DOHH2 (cell line): ENCODE results near the gene CACNA1E.

ENCODE experiments used
- H3F3A ChIP-seq: fragments of 200-600 bp; sonication (generic), shearing (Covaris generic); 2 replicates; pipeline ENCODE4 v1.6.0; 2016; ENCODE audit warnings: antibody characterized with exemption, mild to moderate bottlenecking; ENCODE audit not compliant: control insufficient read depth, insufficient read depth
- H3K27ac ChIP-seq: fragments of 200-600 bp; sonication (generic); 2 replicates; pipeline ENCODE4 v1.5.1; 2014; ENCODE audit warnings: low read depth, mild to moderate bottlenecking, low read length, moderate library complexity
- H3K27me3 ChIP-seq: fragments of 200-600 bp; sonication (generic); 2 replicates; pipeline ENCODE4 v1.6.1; 2014; ENCODE audit warnings: mild to moderate bottlenecking, low read length, mixed read lengths; ENCODE audit not compliant: control insufficient read depth
- H3K36me3 ChIP-seq: fragments of 200-600 bp; sonication (generic); 2 replicates; pipeline ENCODE4 v1.6.1; 2014; ENCODE audit warnings: mild to moderate bottlenecking, low read length, moderate library complexity, mixed read lengths; ENCODE audit not compliant: control insufficient read depth
- H3K4me1 ChIP-seq: fragments of 200-600 bp; sonication (generic); 2 replicates; pipeline ENCODE4 v1.6.1; 2014; ENCODE audit warnings: mild to moderate bottlenecking, low read length, mixed read lengths; ENCODE audit not compliant: control insufficient read depth
- H3K4me2 ChIP-seq: fragments of 200-600 bp; sonication (generic); 2 replicates; pipeline ENCODE4 v1.6.0; 2014; ENCODE audit warnings: mild to moderate bottlenecking, low read length, moderate library complexity
- H3K4me3 ChIP-seq: fragments of 200-600 bp; sonication (generic); 2 replicates; pipeline ENCODE4 v1.5.1; 2014; ENCODE audit warnings: mild to moderate bottlenecking, low read length, mixed read lengths
- H3K79me2 ChIP-seq: fragments of 200-600 bp; sonication (generic); 2 replicates; pipeline ENCODE4 v1.6.1; 2014; ENCODE audit warnings: mild to moderate bottlenecking, low read length, mixed read lengths; ENCODE audit not compliant: control insufficient read depth
- H3K9me2 ChIP-seq: fragments of 200-600 bp; sonication (generic); replicated peaks from 2 replicates; pipeline ENCODE4 v1.6.1; 2014; ENCODE audit warnings: mild to moderate bottlenecking, low read length, mixed read lengths; ENCODE audit not compliant: control insufficient read depth
- H3K9me3 ChIP-seq: fragments of 200-600 bp; sonication (generic); 2 replicates; pipeline ENCODE4 v1.6.1; 2014; ENCODE audit warnings: antibody characterized with exemption, low read length, mixed read lengths; ENCODE audit not compliant: control insufficient read depth, insufficient read depth
- H4K20me1 ChIP-seq: fragments of 200-600 bp; sonication (generic); 2 replicates; pipeline ENCODE4 v1.6.0; 2014; ENCODE audit warnings: low read depth, mild to moderate bottlenecking, antibody characterized with exemption, low read length, moderate library complexity; ENCODE audit not compliant: control insufficient read depth, insufficient read depth
- EZH2phosphoT487 ChIP-seq: fragments of 200-600 bp; sonication (generic); IDR thresholded peaks from 2 replicates; pipeline ENCODE4 v1.6.1; 2017; ENCODE audit warnings: borderline replicate concordance, mild to moderate bottlenecking, antibody characterized with exemption, low read length, moderate library complexity, mixed read lengths
- TF ChIP-seq, protein P1 (sequence below): fragments of 200-600 bp; sonication (generic); IDR thresholded peaks from one replicate; pipeline ENCODE4 v1.5.1; 2014; ENCODE audit warnings: antibody characterized with exemption, mild to moderate bottlenecking, low read depth, low read length; ENCODE audit not compliant: poor library complexity, severe bottlenecking

The CACNA1E gene

DNA sequence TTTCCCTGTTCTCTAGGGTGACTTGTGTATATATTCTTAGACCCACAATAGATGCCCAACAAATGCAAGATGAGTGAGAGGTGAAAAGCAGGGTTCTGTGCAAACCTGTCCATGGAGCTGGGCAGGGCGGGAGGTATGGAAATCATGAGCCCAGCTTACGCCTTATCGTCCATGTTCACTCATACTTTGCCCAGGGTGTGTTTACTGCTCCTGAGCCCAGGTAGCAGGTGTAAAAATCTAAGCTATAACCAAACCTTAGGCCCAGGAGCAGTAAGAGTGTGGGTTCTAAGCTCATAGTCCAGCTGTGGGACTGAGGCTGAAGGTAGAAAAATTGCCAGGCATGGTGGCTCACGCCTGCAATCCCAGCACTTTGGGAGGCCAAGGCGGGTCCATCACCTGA, 48.1 kb downstream of the CACNA1E start:
- Histone ChIP-seq H3K79me2 (no peaks in the 10 kb centered on the region), H3K9me2 (no peaks in the 10 kb centered on the region), H3K4me3 (no peak overlapping the region), H3K36me3 (no peaks in the 10 kb centered on the region), H3K4me2 (no peak overlapping the region), H3K4me1 (no peaks in the 10 kb centered on the region), H3K9me3 (0 out of 2 replicates have a peak, but pooled peaks cover 7% of the 10 kb centered on the region), H3K27ac (no peak overlapping the region), H4K20me1 (no peaks in the 10 kb centered on the region), H3F3A (no peaks in the 10 kb centered on the region), H3K27me3 (no peaks in the 10 kb centered on the region)
- no peak for TF ChIP-seq EZH2phosphoT487
- TF ChIP-seq, protein P1, sequence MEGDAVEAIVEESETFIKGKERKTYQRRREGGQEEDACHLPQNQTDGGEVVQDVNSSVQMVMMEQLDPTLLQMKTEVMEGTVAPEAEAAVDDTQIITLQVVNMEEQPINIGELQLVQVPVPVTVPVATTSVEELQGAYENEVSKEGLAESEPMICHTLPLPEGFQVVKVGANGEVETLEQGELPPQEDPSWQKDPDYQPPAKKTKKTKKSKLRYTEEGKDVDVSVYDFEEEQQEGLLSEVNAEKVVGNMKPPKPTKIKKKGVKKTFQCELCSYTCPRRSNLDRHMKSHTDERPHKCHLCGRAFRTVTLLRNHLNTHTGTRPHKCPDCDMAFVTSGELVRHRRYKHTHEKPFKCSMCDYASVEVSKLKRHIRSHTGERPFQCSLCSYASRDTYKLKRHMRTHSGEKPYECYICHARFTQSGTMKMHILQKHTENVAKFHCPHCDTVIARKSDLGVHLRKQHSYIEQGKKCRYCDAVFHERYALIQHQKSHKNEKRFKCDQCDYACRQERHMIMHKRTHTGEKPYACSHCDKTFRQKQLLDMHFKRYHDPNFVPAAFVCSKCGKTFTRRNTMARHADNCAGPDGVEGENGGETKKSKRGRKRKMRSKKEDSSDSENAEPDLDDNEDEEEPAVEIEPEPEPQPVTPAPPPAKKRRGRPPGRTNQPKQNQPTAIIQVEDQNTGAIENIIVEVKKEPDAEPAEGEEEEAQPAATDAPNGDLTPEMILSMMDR, result no peak

DNA sequence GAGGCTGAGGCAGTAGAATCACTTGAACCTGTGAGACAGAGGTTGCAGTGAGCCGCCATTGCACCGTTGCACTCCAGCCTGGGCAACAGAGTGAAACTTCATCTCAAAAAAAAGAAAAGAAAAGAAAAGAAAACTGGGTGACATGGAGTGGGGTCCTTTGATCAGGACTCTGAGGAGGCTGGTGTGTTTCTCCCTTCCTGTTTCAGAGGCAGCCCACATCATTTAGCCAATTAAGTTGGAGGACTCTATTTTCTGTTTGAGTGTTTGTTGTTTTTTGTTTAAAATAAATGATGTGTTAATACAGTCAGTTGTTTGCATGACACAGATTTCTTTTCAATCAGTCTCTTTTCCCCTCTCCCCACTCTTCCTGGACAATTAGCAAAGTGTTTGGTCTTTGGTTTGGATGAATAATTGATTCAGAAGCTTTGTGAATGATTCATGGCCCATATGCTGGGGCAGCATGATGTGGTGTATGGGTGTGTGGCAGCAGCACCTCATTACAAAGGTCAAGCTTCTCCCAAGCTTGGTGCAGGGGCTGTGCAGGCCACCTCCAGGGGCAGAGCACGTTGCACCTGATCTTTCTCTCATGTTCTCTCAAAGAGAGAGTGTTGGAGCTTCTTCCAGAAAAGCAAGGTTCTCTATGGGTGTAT, 48.8 kb downstream of the CACNA1E start:
- no peaks in the 10 kb centered on the region for H3K4me1 ChIP-seq
- no peaks in the 10 kb centered on the region for H3K9me2 ChIP-seq
- H3K4me2 ChIP-seq, result no peak overlapping the region
- no peaks in the 10 kb centered on the region for H3K27me3 ChIP-seq
- no peak overlapping the region for H3K27ac ChIP-seq
- H3K79me2 ChIP-seq, result no peaks in the 10 kb centered on the region
- no peak overlapping the region for H3K4me3 ChIP-seq
- no peak for TF ChIP-seq EZH2phosphoT487
- TF ChIP-seq, protein P1, result no peak
- H3K9me3 ChIP-seq, result 0 out of 2 replicates have a peak, but pooled peaks cover 7% of the 10 kb centered on the region
- no peaks in the 10 kb centered on the region for H3F3A ChIP-seq
- H3K36me3 ChIP-seq, result no peaks in the 10 kb centered on the region
- H4K20me1 ChIP-seq, result no peaks in the 10 kb centered on the region

DNA sequence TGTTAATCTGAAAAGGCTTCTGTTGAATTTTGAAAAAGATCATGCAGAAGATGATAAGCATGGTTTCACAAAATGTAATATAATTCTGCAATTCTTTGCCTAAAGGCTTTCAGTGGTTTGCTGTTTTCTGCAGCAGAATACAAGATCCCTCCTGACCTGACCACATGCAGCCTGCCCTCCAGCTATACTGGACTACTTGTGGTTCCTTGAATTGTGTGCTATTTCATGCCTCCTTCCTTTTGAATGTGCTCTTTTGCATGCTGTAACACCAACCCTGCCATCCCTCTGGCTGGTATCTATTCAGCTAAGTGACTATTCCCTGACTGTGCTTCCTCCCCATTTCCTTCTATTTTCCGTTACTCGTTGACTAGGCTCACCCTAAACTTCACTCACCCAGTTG, 55.5 kb downstream of the CACNA1E start:
- H3K9me3 ChIP-seq, result no peaks in the 10 kb centered on the region
- H3K79me2 ChIP-seq, result no peaks in the 10 kb centered on the region
- H3K36me3 ChIP-seq, result no peaks in the 10 kb centered on the region
- TF ChIP-seq, protein P1, result no peak
- TF ChIP-seq EZH2phosphoT487, result no peak
- H3K4me3 ChIP-seq, result no peak overlapping the region
- no peaks in the 10 kb centered on the region for H3K4me1 ChIP-seq
- H3K27me3 ChIP-seq, result peaks cover 9% of the 10 kb centered on the region
- H3K9me2 ChIP-seq, result no peaks in the 10 kb centered on the region
- H3K27ac ChIP-seq, result no peak overlapping the region
- H3F3A ChIP-seq, result no peaks in the 10 kb centered on the region
- H3K4me2 ChIP-seq, result no peak overlapping the region
- H4K20me1 ChIP-seq, result no peaks in the 10 kb centered on the region
